Heart left ventricle (tissue), 16 donors: ENCODE results near the gene ESPNL. TPM values are rescaled to one million over a fixed set of nuclear protein-coding genes. Genes with fewer than 3 reads are reported as not detected.

Experiments used
- ATAC-seq, 4 donors: fragments of 200-7000 bp; cut with Tn5 transposase; one replicate each; pipeline ENCODE4 v1.9.1; 2020 to 2022; ENCODE audit warnings: moderate library complexity in 4 of 4, mild to moderate bottlenecking in 3 of 4, moderate number of reproducible peaks in 1 of 4
- DNase-seq, 5 donors: peaks; one replicate each; pipeline ENCODE4 v3.0.0-alpha.2; 2020
- H3K27ac ChIP-seq, 12 donors: fragments of 200-600 bp; sonication (generic) in 4 of 12; one replicate each; pipeline versions ENCODE4 v1.5.0 to v1.8.0; 2016 to 2022; ENCODE audit warnings: mild to moderate bottlenecking in 2 of 12
- H3K27me3 ChIP-seq, 9 donors: fragments of 200-600 bp; sonication (generic) in 2 of 9; one replicate each; pipeline versions ENCODE4 v1.5.1 to v1.8.0; 2016 to 2022; ENCODE audit warnings: mild to moderate bottlenecking in 3 of 9
- H3K36me3 ChIP-seq, 9 donors: fragments of 200-600 bp; sonication (generic) in 2 of 9; one replicate each; pipeline versions ENCODE4 v1.5.0 to v1.8.0; 2018 to 2022; ENCODE audit warnings: mild to moderate bottlenecking in 2 of 9
- H3K4me1 ChIP-seq, 12 donors: fragments of 200-600 bp; sonication (generic) in 4 of 12; one replicate each; pipeline versions ENCODE4 v1.5.0 to v1.8.0; 2016 to 2022; ENCODE audit warnings: mild to moderate bottlenecking in 3 of 12
- H3K4me3 ChIP-seq, 12 donors: fragments of 200-600 bp; sonication (generic) in 4 of 12; one replicate each; pipeline versions ENCODE4 v1.5.0 to v1.8.0; 2017 to 2022; ENCODE audit warnings: mild to moderate bottlenecking in 9 of 12, moderate library complexity in 4 of 12
- H3K9me3 ChIP-seq, 12 donors: fragments of 200-600 bp; sonication (generic) in 4 of 12; one replicate each; pipeline versions ENCODE4 v1.5.0 to v1.8.0; 2016 to 2022; ENCODE audit warnings: mild to moderate bottlenecking in 1 of 12
- CTCF ChIP-seq, 12 donors: fragments of 200-600 bp; sonication (generic) in 4 of 12; IDR thresholded peaks; one replicate each; pipeline versions ENCODE4 v1.5.0 to v1.8.0; 2018 to 2022; ENCODE audit warnings: antibody characterized with exemption in 12 of 12, mild to moderate bottlenecking in 5 of 12
- POLR2A ChIP-seq, 2 donors: fragments of 450-650 bp; IDR thresholded peaks; one replicate each; pipeline ENCODE4 v1.6.1; 2017; ENCODE audit warnings: antibody characterized with exemption in 2 of 2, mild to moderate bottlenecking in 2 of 2, moderate library complexity in 2 of 2
- WGBS, 4 donors: extraction: QIAGEN DNeasy Blood & Tissue Kit in 2 of 4; methylation state at CpG; one replicate each; pipeline versions ENCODE4 v1.1.5 to v1.1.7; 2013 to 2018; 5-methylcytosine and 5-hydroxymethylcytosine counted together
- intact Hi-C, 10 donors: fragments of 100-400 bp; cut with DNase I; formaldehyde crosslinking; loops; one replicate each; pipeline versions ENCODE4 v1.11.1 to v1.14.2; 2022
- polyA plus RNA-seq, 2 donors: library from polyadenylated mRNA; stranded (reverse); fragments of 200-250 nt; gene quantifications; one replicate each; pipeline ENCODE4 v1.2.3, GENCODE V29; 2013
- total RNA-seq, 9 donors: library from RNA; depleted of rRNA in 2 of 9; stranded (reverse); fragments of >200 nt in 2 of 9; fragmentation: NEBNext Ultra II Directional in 3 of 9; extraction: Animal tissue kit (Norgen Biotek cat#: 25700) in 3 of 9; gene quantifications; one replicate each; pipeline versions ENCODE4 v1.1.0 to v1.2.4, GENCODE V29; 2016 to 2023
- donor health status: ischemic (EF 13 %, LVEDD 7.1; RV severe dilation, severe dysfunction).
- donor health status: healthy with polysubstance abuse.
- donor health status: DM: no; HTN: yes; CAD: no.
- donor health status: DM: no; HTN: no; CAD: no.
- donor health status: ischemic (EF 25% LVEDD 6.9; RV normal size, moderate dysfunction).
- donor health status: ischemic (EF 25% LVEDD 5.7; RV mildly dilated, moderate dysfunction).
- donor health status: healthy.
- donor health status: DM: yes; HTN: yes; CAD: no.
- donor health status: ischemic (EF 35%, LVEDD 5.7; RV mildly dilated, moderate dysfunction).
- donor health status: nonischemic (EF 11% LVEDD 7.7; RV severe dilation, severe dysfunction).
- donor health status: DM: yes; HTN: yes; CAD: no.
- donor health status: PGD.
- donor health status: ischemic (EF 29% LVEDD 5.4; RV normal size, mild dysfunction).
- donor health status: nonischemic (EF 23%, LVEDD 6.1; RV moderate dilation, normal function).

The ESPNL gene
- total and polyA plus RNA-seq, 11 donors = 0.05 to 1.2 (median 0.27) TPM; not detected in 2

GRCh38 chr2:238164906-238165287 is 64.8 kb downstream of the ESPNL start:
- Histone ChIP-seq H3K36me3 (peaks cover 0 to 26% (median 21%) of the 10 kb centered on the region in 9 donors), H3K4me3 (no peak overlapping the region), H3K4me1 (peaks cover 0 to 27% (median 5%) of the 10 kb centered on the region in 12 donors), H3K9me3 (no peaks in the 10 kb centered on the region), H3K27ac (no peak overlapping the region), H3K27me3 (peaks cover 6 to 34% (median 14%) of the 10 kb centered on the region in 9 donors)
- ATAC-seq (no peak), DNase-seq (peak in 1 of 5 donors; percentile 26)
- intact Hi-C loops = loop anchor here in 3 of 10 donors (10.0 kb wide), 1 partner anchor 100 kb away; no protein-coding TSS in a partner anchor
- TF ChIP-seq POLR2A (IDR thresholded peaks at IDR 0.05) (no peak), CTCF (IDR thresholded peaks at IDR 0.05) (no peak)
- WGBS, 4 donors = 86 to 95% (median 93%) methylated on average over 8 of the region's 8 CpGs

GRCh38 chr2:238165288-238165921 is 65.3 kb downstream of the ESPNL start:
- intact Hi-C loops = loop anchor here in 3 of 10 donors (10.0 kb wide), 1 partner anchor 99 kb away; no protein-coding TSS in a partner anchor
- Histone ChIP-seq H3K36me3 (peaks cover 0 to 31% (median 26%) of the 10 kb centered on the region in 9 donors), H3K4me3 (no peak overlapping the region), H3K27ac (no peak overlapping the region), H3K4me1 (peaks cover 0 to 27% (median 7%) of the 10 kb centered on the region in 12 donors), H3K27me3 (peaks cover under 1 to 28% (median 14%) of the 10 kb centered on the region in 9 donors), H3K9me3 (no peaks in the 10 kb centered on the region)
- no peak for TF ChIP-seq POLR2A (IDR thresholded peaks at IDR 0.05)
- TF ChIP-seq CTCF (IDR thresholded peaks at IDR 0.05) = no peak
- 84 to 94% (median 92%) methylated on average over 7 to 12 of the region's 12 CpGs for WGBS, 4 donors
- DNase-seq (no peak), ATAC-seq (no peak)

- Histone ChIP-seq H3K4me1 (peaks cover 0 to 32% (median 7%) of the 10 kb centered on the region in 12 donors), H3K36me3 (peaks cover 0 to 44% (median 39%) of the 10 kb centered on the region in 9 donors), H3K27me3 (peaks cover 0 to 23% (median 14%) of the 10 kb centered on the region in 9 donors), H3K4me3 (no peak overlapping the region), H3K9me3 (no peaks in the 10 kb centered on the region), H3K27ac (no peak overlapping the region)
- peak in 1 of 5 donors; percentile 25 for DNase-seq
- intact Hi-C loops = loop anchor here in 3 of 10 donors (10.0 kb wide), 1 partner anchor 98 kb away; no protein-coding TSS in a partner anchor
- 82 to 88% (median 84%) methylated on average over 19 to 24 of the region's 24 CpGs for WGBS, 4 donors
- TF ChIP-seq CTCF (IDR thresholded peaks at IDR 0.05) (no peak), POLR2A (IDR thresholded peaks at IDR 0.05) (no peak)
- ATAC-seq = peak in 1 of 4 donors; percentile 2
Measured at GRCh38 chr2:238166391-238167343, 66.5 kb downstream of the ESPNL start.
